ENCODE data around the gene CD2.

The CD2 gene

GRCh38 chr1:116720364-116721038, 33.7 kb upstream of the CD2 start:
- DNase-seq (ENCODE audit: low read depth, low spot score) = no peak
- in situ Hi-C loops (cut with HindIII; ENCODE audit: low sequenced_read_pairs) = no loop called here
- no peak for TF ChIP-seq CTCF (IDR thresholded peaks at IDR 0.05; ENCODE audit: low read depth, low read length)
- H3K4me3 ChIP-seq (ENCODE audit: low read depth, low read length) = no peak overlapping the region

GRCh38 chr1:116721039-116721405, 33.2 kb upstream of the CD2 start:
- in situ Hi-C loops (cut with HindIII; ENCODE audit: low sequenced_read_pairs) = no loop called here
- TF ChIP-seq CTCF (IDR thresholded peaks at IDR 0.05; ENCODE audit: low read depth, low read length) = no peak
- no peak overlapping the region for H3K4me3 ChIP-seq (ENCODE audit: low read depth, low read length)
- no peak for DNase-seq (ENCODE audit: low read depth, low spot score)

DNA sequence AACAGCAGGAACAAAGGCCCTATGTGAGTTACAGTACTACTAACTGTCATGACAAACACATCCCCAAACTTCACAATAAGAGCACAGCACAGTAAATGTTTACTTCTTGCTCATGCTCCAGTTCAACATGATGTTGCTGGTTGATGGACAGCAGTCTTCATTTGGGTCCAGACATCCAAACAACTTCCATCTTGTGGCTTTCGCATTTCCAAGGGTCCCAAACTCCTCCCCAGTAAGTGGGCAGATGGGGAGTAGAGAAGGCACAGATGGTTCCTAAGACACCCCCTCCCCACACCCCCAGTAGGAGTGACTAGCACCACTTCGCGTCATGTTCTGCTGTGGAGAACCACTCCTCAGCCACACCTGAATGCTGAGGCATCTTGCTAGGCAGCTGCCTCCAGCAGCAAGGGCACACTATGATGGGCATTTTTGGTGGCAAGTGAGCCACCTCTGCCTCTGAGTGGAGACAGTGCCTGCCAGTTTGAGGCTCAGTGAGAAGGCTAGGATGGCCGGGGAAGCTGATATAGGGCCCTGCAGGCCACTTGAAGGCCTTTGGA, 32.7 kb upstream of the CD2 start:
- TF ChIP-seq CTCF (IDR thresholded peaks at IDR 0.05; ENCODE audit: low read depth, low read length) = no peak
- DNase-seq (ENCODE audit: low read depth, low spot score) = no peak
- H3K4me3 ChIP-seq (ENCODE audit: low read depth, low read length) = no peak overlapping the region
- in situ Hi-C loops (cut with HindIII; ENCODE audit: low sequenced_read_pairs) = no loop called here

GRCh38 chr1:116722016-116722838, 32.0 kb upstream of the CD2 start:
- in situ Hi-C loops (cut with HindIII; ENCODE audit: low sequenced_read_pairs) = no loop called here
- no peak overlapping the region for H3K4me3 ChIP-seq (ENCODE audit: low read depth, low read length)
- no peak for DNase-seq (ENCODE audit: low read depth, low spot score)
- TF ChIP-seq CTCF (IDR thresholded peaks at IDR 0.05; ENCODE audit: low read depth, low read length) = no peak

- DNase-seq (ENCODE audit: low read depth, low spot score) = peak; percentile 63
- in situ Hi-C loops (cut with HindIII; ENCODE audit: low sequenced_read_pairs) = no loop called here
- H3K4me3 ChIP-seq (ENCODE audit: low read depth, low read length) = no peak overlapping the region
- TF ChIP-seq CTCF (IDR thresholded peaks at IDR 0.05; ENCODE audit: low read depth, low read length) = peak; percentile 76
Observed at GRCh38 chr1:116724765-116725375, 29.4 kb upstream of the CD2 start.

- in situ Hi-C loops (cut with HindIII; ENCODE audit: low sequenced_read_pairs) = no loop called here
- peak; percentile 22 for DNase-seq (ENCODE audit: low read depth, low spot score)
- no peak for TF ChIP-seq CTCF (IDR thresholded peaks at IDR 0.05; ENCODE audit: low read depth, low read length)
- H3K4me3 ChIP-seq (ENCODE audit: low read depth, low read length) = no peak overlapping the region
Observed at GRCh38 chr1:116725798-116726197, 28.4 kb upstream of the CD2 start.
